WTC11 (cell line): Measurements from ENCODE around the gene CD2AP.

Experiments used
- CTCF ChIP-seq: fragments of 200-600 bp; IDR thresholded peaks from 2 replicates; pipeline ENCODE4 v1.8.0; 2022; ENCODE audit warnings: antibody characterized with exemption
- ZBTB21 ChIP-seq: sonication (generic); formaldehyde crosslinking; IDR thresholded peaks from 2 replicates; pipeline ENCODE4 v1.8.1; 2023; ENCODE audit warnings: mild to moderate bottlenecking, missing genetic modification reagents, borderline replicate concordance

- TF ChIP-seq CTCF (no peak), ZBTB21 (no peak)
Measured at GRCh38 chr6:47456536-47456975, 21.0 kb upstream of the CD2AP start.
